Stimulated activated memory B cell treated with anti-CD40 and anti-IgM and Interleukin-4, amounts not matched to agents 10 μg/mL and 1 μg/mL and 100 μg/mL, for 72 hours (primary cell): Measurements from ENCODE around the gene GLIS1.

Experiments
- ATAC-seq: fragments of 150-1000 bp; cut with Tn5 transposase; 2 replicates; pipeline ENCODE4 v1.10.0; 2021
- H3K27ac Mint-ChIP-seq: one replicate; pipeline ENCODE4 v1.8.0; 2022; ENCODE audit warnings: mild to moderate bottlenecking, mixed read lengths
- H3K27me3 Mint-ChIP-seq: one replicate; pipeline ENCODE4 v1.8.0; 2022; ENCODE audit warnings: mixed read lengths
- H3K36me3 Mint-ChIP-seq: one replicate; pipeline ENCODE4 v1.8.0; 2022; ENCODE audit warnings: mixed read lengths
- H3K4me1 Mint-ChIP-seq: one replicate; pipeline ENCODE4 v1.8.0; 2022; ENCODE audit warnings: mixed read lengths
- H3K4me3 Mint-ChIP-seq: one replicate; pipeline ENCODE4 v1.8.0; 2022; ENCODE audit warnings: mild to moderate bottlenecking, moderate library complexity, mixed read lengths
- H3K9me3 Mint-ChIP-seq: one replicate; pipeline ENCODE4 v1.8.0; 2022; ENCODE audit warnings: mixed read lengths

The GLIS1 gene

DNA sequence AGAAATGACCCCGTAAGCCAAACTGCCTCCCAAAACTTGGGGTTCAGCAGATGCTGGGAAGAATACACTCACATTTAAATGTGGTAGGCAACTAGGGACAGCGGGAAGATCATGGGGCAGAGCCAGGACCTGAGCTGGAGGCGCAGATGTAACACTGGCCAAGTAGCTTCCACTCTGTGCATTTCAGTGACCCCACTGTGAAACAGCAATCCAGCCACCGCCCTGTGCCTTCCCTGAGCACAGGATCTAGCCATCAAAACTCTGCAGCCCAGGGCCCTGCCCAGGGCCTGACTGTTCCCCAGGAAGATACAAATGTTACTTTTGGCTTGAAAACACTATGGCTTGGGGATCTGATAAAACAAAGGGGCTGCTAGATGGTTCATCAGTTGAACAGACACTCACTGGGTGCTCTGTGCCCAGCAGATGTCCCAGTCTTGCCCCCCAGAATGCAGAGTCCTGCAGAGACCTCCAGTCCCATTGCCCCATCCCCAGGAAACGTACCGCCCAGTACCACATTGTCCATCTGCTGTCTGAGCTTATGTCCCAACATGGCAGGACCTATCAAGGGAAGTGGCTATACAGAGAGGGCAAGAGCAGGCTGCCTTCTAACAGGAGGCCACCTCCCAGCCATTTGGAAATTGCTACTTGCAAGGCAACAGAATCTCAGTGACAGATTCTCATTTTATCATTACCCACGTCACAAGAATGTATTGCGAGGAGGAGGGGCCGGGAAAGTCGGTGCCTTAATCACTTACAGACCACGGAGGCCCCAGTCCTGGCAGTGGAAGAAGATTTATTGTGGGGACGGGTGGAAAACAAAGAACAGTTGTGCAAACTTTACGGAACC lies 155.7 kb downstream of the GLIS1 start:
- H3K4me3 Mint-ChIP-seq: no peak overlapping the region
- H3K36me3 Mint-ChIP-seq: no peaks in the 10 kb centered on the region
- H3K4me1 Mint-ChIP-seq: no peaks in the 10 kb centered on the region
- H3K9me3 Mint-ChIP-seq: no peaks in the 10 kb centered on the region
- no peak for ATAC-seq
- H3K27me3 Mint-ChIP-seq: peaks cover under 1% of the 10 kb centered on the region
- no peak overlapping the region for H3K27ac Mint-ChIP-seq

DNA sequence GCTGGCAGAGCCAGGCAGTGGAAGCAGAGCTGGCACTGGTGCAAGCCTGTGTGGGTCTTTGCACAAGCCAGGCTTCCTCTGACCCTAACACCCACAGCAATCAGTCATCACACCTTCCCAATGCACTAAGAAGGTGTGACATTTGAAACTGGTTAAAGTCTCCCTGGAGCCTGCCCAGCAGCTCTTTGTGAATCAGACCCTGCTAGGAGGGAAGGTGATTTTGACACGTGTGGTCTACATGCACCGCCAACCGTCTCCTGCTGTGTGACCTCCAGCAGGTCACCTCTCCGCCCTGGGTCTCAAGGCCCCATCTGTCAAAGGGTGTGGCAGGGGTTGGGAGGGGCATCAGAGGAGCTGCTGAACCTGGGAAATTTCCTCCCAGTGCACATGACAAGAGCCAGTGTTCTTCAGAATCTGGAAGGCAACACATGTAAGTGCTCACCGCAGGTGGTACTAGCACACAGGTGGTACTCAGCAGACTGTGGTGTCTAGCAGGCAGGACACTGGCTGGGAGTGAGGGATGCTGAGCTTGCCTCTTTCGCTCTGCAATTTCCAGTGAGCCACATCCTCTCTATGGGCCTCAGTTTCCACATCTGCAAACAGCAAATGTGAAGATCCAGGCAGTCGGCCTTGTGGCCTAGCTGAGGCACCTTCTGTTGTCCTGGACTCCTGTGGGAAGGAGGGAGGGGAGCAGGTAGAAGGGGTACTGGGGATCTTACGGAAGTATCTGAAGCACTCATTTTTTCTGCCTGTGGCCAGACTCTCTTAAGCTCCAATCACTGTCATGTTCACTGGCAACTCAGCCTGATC lies 156.5 kb downstream of the GLIS1 start:
- Mint-ChIP-seq H3K36me3 (no peaks in the 10 kb centered on the region), H3K27me3 (peaks cover 9% of the 10 kb centered on the region), H3K27ac (no peak overlapping the region), H3K9me3 (no peaks in the 10 kb centered on the region), H3K4me1 (no peaks in the 10 kb centered on the region), H3K4me3 (no peak overlapping the region)
- ATAC-seq: no peak

DNA sequence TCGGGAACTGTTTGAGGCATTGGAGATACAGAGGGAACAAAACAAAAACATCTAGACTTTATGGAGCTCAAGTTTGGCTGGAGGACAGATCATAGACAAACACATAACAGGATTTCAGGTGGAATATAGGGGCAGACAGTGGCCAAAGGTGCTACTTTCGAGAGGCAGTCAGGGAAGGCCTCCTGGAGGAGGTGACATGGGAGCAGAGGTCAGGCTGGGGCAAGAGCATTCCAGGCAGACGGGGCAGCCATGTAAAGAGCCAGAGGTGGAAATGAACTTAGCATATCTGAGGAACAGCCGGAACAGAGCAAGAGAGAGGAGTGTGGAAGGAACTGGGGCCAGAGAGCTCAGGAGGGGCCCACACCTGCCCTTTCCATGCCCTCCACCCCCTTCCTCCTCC lies 157.5 kb downstream of the GLIS1 start:
- no peak overlapping the region for H3K27ac Mint-ChIP-seq
- no peak for ATAC-seq
- H3K4me3 Mint-ChIP-seq: no peak overlapping the region
- peaks cover 18% of the 10 kb centered on the region for H3K27me3 Mint-ChIP-seq
- H3K4me1 Mint-ChIP-seq: no peaks in the 10 kb centered on the region
- H3K36me3 Mint-ChIP-seq: no peaks in the 10 kb centered on the region
- H3K9me3 Mint-ChIP-seq: no peaks in the 10 kb centered on the region

DNA sequence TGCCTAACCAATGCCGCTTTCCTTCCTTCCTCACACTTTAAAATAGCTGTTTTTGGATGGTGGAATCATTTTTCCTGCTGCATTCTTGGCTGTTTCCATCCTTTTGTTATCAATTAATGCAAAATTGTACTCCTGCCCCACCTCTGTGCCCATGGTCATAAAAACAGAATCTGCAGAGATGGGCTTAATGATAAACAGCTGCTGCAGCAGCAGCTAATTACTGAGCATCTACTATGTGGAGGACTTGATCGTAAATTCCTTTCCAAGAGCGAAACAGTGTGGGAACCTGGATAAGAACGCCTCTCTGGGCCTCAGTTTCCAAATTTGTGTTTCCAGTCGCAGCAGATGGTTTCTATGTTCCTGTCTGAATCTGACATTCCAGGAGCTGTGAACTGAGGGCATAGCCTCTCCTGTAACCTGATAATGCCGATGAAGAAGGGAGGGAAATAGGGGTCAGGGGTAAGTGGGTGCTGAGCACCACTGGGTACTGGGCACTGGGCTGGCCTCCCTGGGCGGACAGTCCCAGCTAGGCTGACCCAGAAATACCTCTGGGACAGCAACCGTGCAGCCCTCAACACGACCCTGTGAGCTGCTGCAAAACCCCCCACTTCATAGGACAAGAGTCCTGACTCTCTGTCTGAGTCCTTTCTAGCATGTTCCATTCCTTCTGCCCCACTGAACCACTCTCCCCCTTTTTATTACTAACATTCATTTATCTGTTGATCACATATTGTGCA lies 158.1 kb downstream of the GLIS1 start:
- no peaks in the 10 kb centered on the region for H3K9me3 Mint-ChIP-seq
- no peak overlapping the region for H3K4me3 Mint-ChIP-seq
- no peaks in the 10 kb centered on the region for H3K36me3 Mint-ChIP-seq
- no peak overlapping the region for H3K27ac Mint-ChIP-seq
- peaks cover 22% of the 10 kb centered on the region for H3K27me3 Mint-ChIP-seq
- ATAC-seq: no peak
- peaks cover 5% of the 10 kb centered on the region for H3K4me1 Mint-ChIP-seq

DNA sequence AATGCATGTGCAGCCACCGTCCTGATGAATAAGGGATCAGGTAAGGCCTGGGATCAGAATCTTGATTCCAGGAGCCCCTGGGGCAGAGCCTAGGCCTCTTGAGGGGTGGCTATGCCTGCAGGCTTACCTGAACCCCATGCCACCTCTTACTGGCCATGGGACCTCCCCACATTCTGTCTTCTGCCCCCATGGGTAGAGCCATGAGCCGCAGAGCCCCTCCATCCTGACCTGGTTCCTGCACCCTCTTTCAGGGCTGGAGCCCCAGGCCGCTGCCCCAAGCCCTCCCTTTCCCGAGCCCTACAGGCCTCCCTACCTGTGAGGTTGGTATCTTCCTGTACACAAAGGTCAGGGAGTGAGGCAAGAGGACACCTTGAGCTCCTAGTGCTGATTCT lies 159.0 kb downstream of the GLIS1 start:
- peaks cover 30% of the 10 kb centered on the region for H3K27me3 Mint-ChIP-seq
- H3K27ac Mint-ChIP-seq: no peak overlapping the region
- H3K9me3 Mint-ChIP-seq: no peaks in the 10 kb centered on the region
- ATAC-seq: no peak
- H3K4me1 Mint-ChIP-seq: peaks cover 12% of the 10 kb centered on the region
- no peaks in the 10 kb centered on the region for H3K36me3 Mint-ChIP-seq
- H3K4me3 Mint-ChIP-seq: no peak overlapping the region

DNA sequence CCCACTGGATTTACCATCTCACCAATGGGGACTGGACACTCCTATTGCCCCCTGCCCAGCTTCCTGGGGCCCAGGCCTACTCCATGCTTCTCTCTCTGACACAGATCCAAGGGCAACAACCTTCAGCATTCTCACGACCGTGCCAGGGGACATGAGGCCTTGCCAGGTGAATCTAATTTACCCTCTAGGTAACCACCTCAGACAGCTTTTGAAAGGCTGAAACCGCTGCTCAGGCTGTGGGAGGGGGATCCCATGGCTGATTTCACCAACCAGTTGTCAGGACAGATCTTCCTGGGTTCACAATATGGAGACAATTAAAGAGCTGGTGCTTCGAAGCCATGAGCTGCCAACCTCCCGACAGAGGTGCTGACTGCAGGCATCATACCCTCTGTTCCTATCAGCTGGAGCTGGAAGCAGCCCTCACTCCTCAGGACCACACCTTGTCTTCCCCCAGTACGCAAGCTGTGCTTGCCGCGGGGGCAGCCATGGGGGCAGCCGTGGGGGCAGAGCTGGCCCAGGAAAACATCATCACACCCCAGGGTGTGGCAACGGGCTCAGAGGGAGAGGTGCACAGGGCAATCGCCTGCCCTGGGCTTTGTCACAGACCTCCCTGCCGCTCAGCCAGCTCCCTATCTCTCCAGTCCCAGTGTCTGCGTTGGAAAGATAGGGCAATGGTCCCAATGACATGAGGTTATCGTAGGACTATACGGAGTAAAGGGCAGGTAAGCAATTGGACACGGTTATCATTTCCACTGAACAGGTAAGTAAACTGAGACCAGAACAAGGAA lies 159.5 kb downstream of the GLIS1 start:
- Mint-ChIP-seq H3K4me3 (no peak overlapping the region), H3K36me3 (no peaks in the 10 kb centered on the region), H3K27ac (no peak overlapping the region), H3K4me1 (peaks cover 12% of the 10 kb centered on the region), H3K27me3 (peaks cover 31% of the 10 kb centered on the region), H3K9me3 (no peaks in the 10 kb centered on the region)
- no peak for ATAC-seq

DNA sequence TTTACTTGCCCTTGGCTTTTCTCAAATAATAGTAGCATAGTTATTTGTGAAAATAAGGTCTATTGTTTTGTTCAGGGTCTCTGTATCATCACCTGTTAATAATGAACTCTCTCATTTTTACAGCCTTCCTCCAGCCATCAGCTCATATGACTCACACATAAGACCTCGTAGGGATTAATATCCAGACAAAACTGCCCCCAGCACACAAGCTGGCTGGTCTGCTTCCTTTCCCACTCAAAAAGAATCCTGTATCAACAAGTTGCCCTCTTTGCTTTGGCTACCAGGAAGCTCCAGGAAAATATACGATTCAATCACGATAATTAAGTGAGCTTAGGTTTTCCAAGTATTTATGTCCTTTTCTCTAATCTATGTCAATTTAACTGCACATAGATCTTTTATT lies 160.6 kb downstream of the GLIS1 start:
- Mint-ChIP-seq H3K9me3 (no peaks in the 10 kb centered on the region), H3K36me3 (no peaks in the 10 kb centered on the region), H3K4me3 (no peak overlapping the region), H3K27ac (no peak overlapping the region), H3K27me3 (peaks cover 31% of the 10 kb centered on the region), H3K4me1 (peaks cover 12% of the 10 kb centered on the region)
- no peak for ATAC-seq

DNA sequence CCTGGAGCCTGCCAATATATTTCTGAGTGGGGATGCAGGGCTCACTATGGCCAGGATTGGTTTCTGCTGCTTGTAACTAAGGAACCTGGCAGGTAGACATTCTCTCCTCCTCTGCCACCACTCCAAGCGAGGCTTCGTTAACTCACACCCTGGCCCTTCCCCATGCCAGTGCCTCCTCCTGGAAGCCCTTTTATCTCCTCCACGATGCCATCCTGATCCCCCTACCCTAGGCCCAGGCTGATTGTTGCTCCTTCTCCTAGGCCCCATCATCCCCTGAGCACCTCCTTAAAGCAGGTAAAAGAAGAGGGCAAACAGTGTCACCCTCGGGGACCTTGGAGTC lies 161.2 kb downstream of the GLIS1 start:
- Mint-ChIP-seq H3K4me3 (no peak overlapping the region), H3K9me3 (no peaks in the 10 kb centered on the region), H3K27ac (no peak overlapping the region), H3K4me1 (peaks cover 12% of the 10 kb centered on the region), H3K36me3 (no peaks in the 10 kb centered on the region), H3K27me3 (peaks cover 31% of the 10 kb centered on the region)
- ATAC-seq: no peak

DNA sequence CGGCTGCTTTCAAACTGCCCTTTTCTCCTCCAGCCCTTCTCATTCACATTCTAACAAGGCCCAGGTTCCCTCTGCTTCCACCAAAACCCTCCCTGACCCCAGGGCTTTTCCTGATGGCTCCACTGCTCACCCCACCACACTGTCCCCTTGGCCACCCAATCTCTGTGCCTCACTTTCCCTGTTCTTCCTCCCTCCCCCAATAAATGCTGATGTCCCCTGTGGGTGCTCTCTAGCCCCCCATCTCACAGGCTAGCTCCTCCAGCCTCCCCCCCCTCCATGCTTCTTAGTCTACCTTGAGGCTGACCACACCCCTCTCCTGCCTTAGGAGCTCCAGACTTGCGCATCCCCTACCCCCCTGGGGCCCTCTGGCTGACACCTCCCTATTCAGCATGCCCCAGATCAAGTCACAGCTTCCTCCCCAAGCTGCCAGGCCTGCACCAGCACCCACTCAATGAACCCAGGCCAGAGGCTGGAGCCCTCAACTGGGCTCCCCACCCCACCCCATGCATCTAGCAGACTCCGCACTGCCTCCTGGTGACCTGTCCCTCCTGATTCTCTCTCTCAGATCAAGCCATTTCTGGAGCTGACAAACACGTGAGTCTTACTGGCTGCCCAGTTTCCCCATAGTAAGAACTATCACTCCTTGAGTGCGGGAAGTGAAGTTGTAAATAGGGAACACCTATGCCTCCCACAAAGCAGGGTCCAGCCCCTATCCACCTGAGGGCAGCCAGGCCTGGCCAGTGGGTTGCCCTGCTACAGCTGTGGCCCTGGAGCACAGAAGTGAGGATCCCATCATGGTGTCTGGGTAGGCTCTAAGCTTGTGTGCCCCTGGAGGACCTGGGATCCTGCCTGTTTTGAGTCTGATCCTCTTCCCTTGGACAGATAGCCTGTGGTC lies 161.9 kb downstream of the GLIS1 start:
- Mint-ChIP-seq H3K9me3 (no peaks in the 10 kb centered on the region), H3K27me3 (peaks cover 31% of the 10 kb centered on the region), H3K36me3 (no peaks in the 10 kb centered on the region), H3K4me3 (no peak overlapping the region), H3K4me1 (peaks cover 12% of the 10 kb centered on the region), H3K27ac (no peak overlapping the region)
- no peak for ATAC-seq

DNA sequence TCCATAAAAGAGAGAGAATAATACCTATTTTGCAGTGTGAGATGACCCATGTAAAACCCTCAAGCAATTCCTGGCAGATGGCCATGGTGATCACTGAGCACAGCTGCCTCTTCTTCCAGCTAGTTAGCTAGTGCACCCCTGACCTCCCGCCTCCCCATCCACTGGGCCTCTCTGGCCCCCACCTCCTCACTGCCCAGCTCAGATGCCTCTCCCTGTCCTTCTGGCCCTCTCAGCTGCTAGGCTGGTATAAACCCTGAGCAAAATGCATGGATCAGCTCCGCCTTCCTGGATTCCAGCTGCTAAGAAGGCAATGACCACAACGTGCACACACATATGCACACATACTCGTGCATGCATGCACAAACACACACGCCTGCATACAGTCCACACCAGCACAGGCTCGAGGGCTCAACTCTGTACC lies 162.6 kb downstream of the GLIS1 start:
- no peak for ATAC-seq
- Mint-ChIP-seq H3K4me1 (peaks cover 12% of the 10 kb centered on the region), H3K4me3 (no peak overlapping the region), H3K27me3 (peaks cover 31% of the 10 kb centered on the region), H3K9me3 (no peaks in the 10 kb centered on the region), H3K27ac (no peak overlapping the region), H3K36me3 (no peaks in the 10 kb centered on the region)

DNA sequence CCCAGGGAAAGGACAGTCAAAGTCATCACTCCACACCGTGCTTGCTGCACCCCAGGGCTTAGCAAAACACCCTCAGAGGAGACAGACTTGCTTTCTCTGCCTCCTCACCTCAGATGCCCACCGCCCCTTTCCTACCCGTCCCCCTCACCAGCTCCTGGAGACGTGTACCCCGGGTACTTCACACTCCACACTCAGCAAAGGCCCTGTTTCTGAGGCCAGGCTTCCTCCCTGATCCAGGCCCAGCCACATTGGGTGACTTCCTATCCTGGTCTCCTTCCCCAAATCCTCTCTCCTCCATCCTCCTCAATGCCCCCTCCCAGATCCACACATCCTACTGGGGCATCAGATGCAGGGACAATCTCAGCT lies 163.0 kb downstream of the GLIS1 start:
- ATAC-seq: no peak
- peaks cover 12% of the 10 kb centered on the region for H3K4me1 Mint-ChIP-seq
- peaks cover 31% of the 10 kb centered on the region for H3K27me3 Mint-ChIP-seq
- no peaks in the 10 kb centered on the region for H3K9me3 Mint-ChIP-seq
- no peak overlapping the region for H3K4me3 Mint-ChIP-seq
- no peak overlapping the region for H3K27ac Mint-ChIP-seq
- H3K36me3 Mint-ChIP-seq: no peaks in the 10 kb centered on the region

DNA sequence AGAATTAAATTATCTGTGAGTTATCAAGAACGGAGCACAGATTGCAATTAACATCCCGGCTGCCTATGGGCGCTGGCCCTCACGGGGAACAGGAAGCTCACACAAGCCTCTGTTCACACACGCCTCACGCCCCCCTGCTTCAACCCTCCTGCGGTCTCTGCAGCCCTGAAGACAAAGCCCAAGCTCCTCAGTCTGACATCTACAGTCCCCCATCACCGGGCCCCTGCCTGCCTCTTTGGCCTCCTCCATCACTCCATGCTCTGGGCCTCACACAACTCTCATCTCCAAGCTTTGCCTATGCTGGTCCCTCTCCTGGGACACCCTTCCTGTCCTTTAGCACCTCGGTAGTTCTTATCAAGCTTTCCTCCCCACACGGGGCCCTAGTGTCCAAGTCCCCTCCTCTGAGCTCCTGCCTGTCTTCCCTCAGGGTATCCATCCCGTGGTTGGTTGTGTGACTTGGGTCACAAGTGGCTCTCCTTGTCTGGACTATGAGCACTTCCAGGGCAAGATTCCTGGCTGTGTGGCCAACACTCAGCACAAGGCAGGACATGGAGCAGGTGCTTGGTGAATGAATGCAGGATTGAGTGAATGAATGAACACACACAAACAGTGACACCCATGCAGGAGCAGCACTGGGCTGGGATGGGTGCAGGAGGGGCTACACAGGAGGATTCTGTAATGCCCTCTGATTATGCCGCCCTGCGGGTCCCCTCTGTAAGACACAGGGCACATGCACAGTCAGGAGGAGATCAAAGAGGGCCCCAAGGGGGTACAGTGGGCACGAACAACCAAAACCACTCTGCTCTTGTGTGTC lies 163.6 kb downstream of the GLIS1 start:
- Mint-ChIP-seq H3K9me3 (no peaks in the 10 kb centered on the region), H3K27me3 (peaks cover 31% of the 10 kb centered on the region), H3K4me1 (peaks cover 12% of the 10 kb centered on the region), H3K36me3 (no peaks in the 10 kb centered on the region), H3K4me3 (no peak overlapping the region), H3K27ac (no peak overlapping the region)
- ATAC-seq: peak; percentile 49

DNA sequence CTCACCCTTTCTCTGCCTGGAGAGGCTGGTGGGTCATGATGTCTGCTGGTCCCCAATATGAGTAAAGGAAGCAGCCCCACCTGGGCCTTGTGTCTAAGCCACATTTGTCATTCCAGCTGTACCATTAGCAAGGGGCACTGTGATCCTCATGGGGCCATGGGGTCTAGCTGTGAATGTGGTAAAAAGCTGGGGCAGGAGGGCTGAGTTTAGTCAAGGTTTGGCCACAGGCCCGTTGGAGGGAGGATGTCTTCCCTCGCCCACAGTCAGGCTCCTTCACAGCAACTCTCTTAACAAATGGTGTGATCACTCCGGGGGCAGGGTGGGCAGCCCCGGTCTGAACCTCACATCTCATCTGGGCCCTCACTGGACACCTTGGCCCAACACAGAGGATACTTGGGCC lies 164.3 kb downstream of the GLIS1 start:
- Mint-ChIP-seq H3K4me3 (no peak overlapping the region), H3K9me3 (no peaks in the 10 kb centered on the region), H3K27ac (no peak overlapping the region), H3K27me3 (peaks cover 31% of the 10 kb centered on the region), H3K36me3 (no peaks in the 10 kb centered on the region), H3K4me1 (peaks cover 12% of the 10 kb centered on the region)
- no peak for ATAC-seq
